Thyroid gland (tissue), 4 donors: ENCODE data around the gene MYT1.
"Not testable (repeated sequence)": the region's sequence is repeated elsewhere in the genome, so short reads cannot be mapped to it uniquely, and the experiment has no call there.

Experiments
- CTCF ChIP-seq, 6 experiments: fragments of 200-600 bp in 3 of 6; fragments of 450-650 bp in 3 of 6; sonication (generic) in 3 of 6; IDR thresholded peaks; one replicate each; pipeline ENCODE4 v1.5.1; 2016 to 2019; ENCODE audit warnings: antibody characterized with exemption in 6 of 6, mild to moderate bottlenecking in 2 of 6, inconsistent platforms in 1 of 6, moderate library complexity in 1 of 6
- POLR2A ChIP-seq, 2 donors: fragments of 450-650 bp; IDR thresholded peaks; one replicate each; pipeline ENCODE4 v1.6.1; 2017; ENCODE audit warnings: antibody characterized with exemption in 2 of 2, mild to moderate bottlenecking in 2 of 2, moderate library complexity in 1 of 2

GRCh38 chr20:64123517-64123916, 40.7 kb upstream of the MYT1 start:
- TF ChIP-seq POLR2A, CTCF (IDR thresholded peaks at IDR 0.05): not testable (repeated sequence)
